Erythroblast (primary cell): ENCODE results near the gene SMAP1.
"Not testable (repeated sequence)": the region's sequence is repeated elsewhere in the genome, so short reads cannot be mapped to it uniquely, and the experiment has no call there.

ENCODE experiments used
- GATA1 ChIP-seq: IDR thresholded peaks from 2 replicates; pipeline ENCODE4 v1.6.1; 2011; ENCODE audit warnings: low read depth, mild to moderate bottlenecking, control low read depth, low read length, moderate library complexity
- POLR2A ChIP-seq: IDR thresholded peaks from 2 replicates; pipeline ENCODE4 v1.6.1; 2011; ENCODE audit warnings: mild to moderate bottlenecking, low read length

DNA sequence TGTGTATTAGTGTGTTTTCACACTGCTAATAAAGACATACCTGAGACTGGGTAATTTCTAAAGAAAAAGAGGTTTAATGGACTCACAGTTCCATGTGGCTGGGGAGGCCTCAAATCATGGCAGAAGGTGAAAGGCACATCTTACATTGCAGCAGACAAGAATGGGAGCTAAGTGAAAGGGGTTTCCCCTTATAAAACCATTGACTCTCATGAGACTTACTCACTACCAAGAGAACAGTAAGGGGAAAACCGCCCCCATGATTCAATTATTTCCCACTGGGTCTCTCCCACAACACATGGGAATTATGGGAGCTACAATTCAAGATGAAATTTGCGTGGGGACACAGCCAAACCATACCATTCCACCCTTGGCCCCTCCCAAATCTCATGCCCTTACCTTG is 73.1 kb downstream of the SMAP1 start:
- TF ChIP-seq POLR2A, GATA1: not testable (repeated sequence)
